GM23338 (cell line): ENCODE measurements around the gene NEK2. TPM values are rescaled to one million over a fixed set of nuclear protein-coding genes. Genes with fewer than 3 reads are reported as not detected.

Source experiments
- ATAC-seq: fragments of 200-7000 bp; cut with Tn5 transposase; 3 replicates; pipeline ENCODE4 v1.9.1; 2020
- DNase-seq: peaks from one replicate; pipeline ENCODE4 v3.0.0-alpha.2; 2015; ENCODE audit warnings: low spot score
- H2AFZ ChIP-seq: fragments of 200-600 bp; sonication (generic); 2 replicates; pipeline ENCODE4 v1.8.0; 2016; ENCODE audit warnings: antibody characterized with exemption, mild to moderate bottlenecking, moderate library complexity
- H3F3A ChIP-seq: fragments of 200-600 bp; sonication (generic); replicated peaks from 2 replicates; pipeline ENCODE4 v1.8.0; 2017; ENCODE audit warnings: antibody characterized with exemption, mixed run types, low read depth
- H3K27ac ChIP-seq: fragments of 200-600 bp; sonication (generic); 2 replicates; pipeline ENCODE4 v1.6.1; 2016; ENCODE audit warnings: low read depth
- H3K27me3 ChIP-seq: fragments of 200-600 bp; sonication (generic); 2 replicates; pipeline ENCODE4 v1.8.0; 2016; ENCODE audit warnings: mild to moderate bottlenecking, mixed run types, moderate library complexity; ENCODE audit not compliant: insufficient read depth
- H3K36me3 ChIP-seq: fragments of 200-600 bp; sonication (generic); 2 replicates; pipeline ENCODE4 v1.8.0; 2016; ENCODE audit warnings: mild to moderate bottlenecking; ENCODE audit not compliant: insufficient read depth
- H3K4me1 ChIP-seq: fragments of 200-600 bp; sonication (generic); 2 replicates; pipeline ENCODE4 v1.8.0; 2016; ENCODE audit warnings: mild to moderate bottlenecking, moderate library complexity; ENCODE audit not compliant: insufficient read depth
- H3K4me2 ChIP-seq: fragments of 200-600 bp; sonication (generic); 2 replicates; pipeline ENCODE4 v1.7.1; 2017; ENCODE audit warnings: mixed run types
- H3K4me3 ChIP-seq: fragments of 200-600 bp; sonication (generic); 2 replicates; pipeline ENCODE4 v1.6.1; 2016; ENCODE audit warnings: mixed run types
- H3K79me2 ChIP-seq: fragments of 200-600 bp; sonication (generic); replicated peaks from 2 replicates; pipeline ENCODE4 v1.8.0; 2017; ENCODE audit warnings: mild to moderate bottlenecking; ENCODE audit not compliant: insufficient read depth
- H3K9me2 ChIP-seq: fragments of 200-600 bp; sonication (generic); 2 replicates; pipeline ENCODE4 v1.8.0; 2017; ENCODE audit not compliant: insufficient read depth
- H4K20me1 ChIP-seq: fragments of 200-600 bp; sonication (generic); replicated peaks from 2 replicates; pipeline ENCODE4 v1.8.0; 2017; ENCODE audit warnings: mild to moderate bottlenecking; ENCODE audit not compliant: insufficient read depth
- H3K27ac Mint-ChIP-seq: 2 replicates; pipeline ENCODE4 v1.8.0; 2020; ENCODE audit warnings: inconsistent platforms, mild to moderate bottlenecking, moderate library complexity, mixed read lengths
- H3K27me3 Mint-ChIP-seq: 3 replicates; pipeline ENCODE4 v1.8.0; 2022; ENCODE audit warnings: low read depth, mild to moderate bottlenecking, moderate library complexity, mixed read lengths, inconsistent platforms; ENCODE audit not compliant: insufficient read depth, poor library complexity
- H3K36me3 Mint-ChIP-seq: 3 replicates; pipeline ENCODE4 v1.8.0; 2021; ENCODE audit warnings: low read depth, mild to moderate bottlenecking, inconsistent platforms, moderate library complexity, mixed read lengths
- H3K4me1 Mint-ChIP-seq: 3 replicates; pipeline ENCODE4 v1.8.0; 2020; ENCODE audit warnings: mild to moderate bottlenecking, inconsistent platforms, mixed read lengths
- H3K4me3 Mint-ChIP-seq: 3 replicates; pipeline ENCODE4 v1.8.0; 2021; ENCODE audit warnings: moderate library complexity, mild to moderate bottlenecking, inconsistent platforms, mixed read lengths
- H3K9me3 Mint-ChIP-seq: 3 replicates; pipeline ENCODE4 v1.8.0; 2020; ENCODE audit warnings: moderate library complexity, mild to moderate bottlenecking, inconsistent platforms, mixed read lengths
- CREB1 ChIP-seq: fragments of 250-450 bp; sonication (Bioruptor Pico); IDR thresholded peaks from 2 replicates; pipeline ENCODE4 v1.5.0; 2020; ENCODE audit warnings: low read depth, mild to moderate bottlenecking, moderate library complexity
- CTCF ChIP-seq, 2 experiments: fragments of 200-600 bp in 1 of 2; sonication (generic) in 1 of 2; conservative IDR thresholded peaks; 2 replicates each; pipeline versions ENCODE4 v1.5.1 to v1.6.1; 2016 to 2017; ENCODE audit warnings: antibody characterized with exemption in 2 of 2, low read depth in 2 of 2, mild to moderate bottlenecking in 2 of 2, moderate library complexity in 1 of 2
- ETS1 ChIP-seq: IDR thresholded peaks from 2 replicates; pipeline ENCODE4 v1.6.1; 2016; ENCODE audit warnings: antibody characterized with exemption
- EZH2 ChIP-seq: fragments of 200-600 bp; sonication (generic); IDR thresholded peaks from one replicate; pipeline ENCODE4 v1.8.0; 2017; ENCODE audit warnings: antibody characterized with exemption, mild to moderate bottlenecking, low read depth; ENCODE audit not compliant: unreplicated experiment
- EZH2phosphoT487 ChIP-seq: fragments of 200-600 bp; sonication (generic); IDR thresholded peaks from one replicate; pipeline ENCODE4 v1.8.1; 2018; ENCODE audit warnings: antibody characterized with exemption; ENCODE audit not compliant: unreplicated experiment
- JUNB ChIP-seq: IDR thresholded peaks from one replicate; pipeline ENCODE4 v1.6.1; 2016; ENCODE audit warnings: antibody characterized with exemption; ENCODE audit not compliant: unreplicated experiment
- NANOG ChIP-seq: IDR thresholded peaks from 2 replicates; pipeline ENCODE4 v1.6.1; 2016; ENCODE audit warnings: antibody characterized with exemption, borderline replicate concordance
- POLR2AphosphoS5 ChIP-seq: IDR thresholded peaks from 2 replicates; pipeline ENCODE4 v1.6.1; 2016; ENCODE audit warnings: antibody characterized with exemption, low read depth
- REST ChIP-seq: IDR thresholded peaks from one replicate; pipeline ENCODE4 v1.6.1; 2018; ENCODE audit warnings: antibody characterized with exemption; ENCODE audit not compliant: unreplicated experiment
- STAT1 ChIP-seq: IDR thresholded peaks from one replicate; pipeline ENCODE4 v1.6.1; 2016; ENCODE audit warnings: antibody characterized with exemption; ENCODE audit not compliant: unreplicated experiment
- ZNF114 ChIP-seq: fragments of 250-450 bp; sonication (Bioruptor Pico); IDR thresholded peaks from 2 replicates; pipeline ENCODE4 v1.5.0; 2020; ENCODE audit warnings: mild to moderate bottlenecking, moderate library complexity
- ZNF331 ChIP-seq: fragments of 250-450 bp; sonication (Bioruptor Pico); IDR thresholded peaks from 2 replicates; pipeline ENCODE4 v1.5.0; 2020; ENCODE audit warnings: low read depth, mild to moderate bottlenecking, moderate library complexity
- ZNF462 ChIP-seq: fragments of 250-450 bp; sonication (Bioruptor Pico); IDR thresholded peaks from 2 replicates; pipeline ENCODE4 v1.5.0; 2020; ENCODE audit warnings: mild to moderate bottlenecking, moderate library complexity
- polyA plus RNA-seq: library from polyadenylated mRNA; unstranded; fragments of >200 nt; fragmentation: Nextera tagmentation; extraction: Ambion mirVana; gene quantifications from 2 replicates; pipeline ENCODE4 v1.2.1, GENCODE V29; 2016
- total RNA-seq: library from RNA; depleted of rRNA; stranded (reverse); fragments of >200 nt; shearing (Covaris generic); gene quantifications from 2 replicates; pipeline ENCODE4 v1.2.3, GENCODE V29; 2014

The NEK2 gene
- total and polyA plus RNA-seq, 2 experiments from 2014 or later: 17.0 to 24.9 TPM

- Mint-ChIP-seq H3K9me3 (no peaks in the 10 kb centered on the region), H3K4me1 (peaks cover 8% of the 10 kb centered on the region; the same call in 2 of the 3 replicates), H3K27ac (no peak overlapping the region), H3K36me3 (no peaks in the 10 kb centered on the region), H3K4me3 (no peak overlapping the region), H3K27me3 (peaks cover 3% of the 10 kb centered on the region)
- H4K20me1 ChIP-seq: no peaks in the 10 kb centered on the region
- no peak overlapping the region for H3K4me2 ChIP-seq
- no peaks in the 10 kb centered on the region for H3K36me3 ChIP-seq
- TF ChIP-seq CTCF (conservative IDR thresholded peaks at IDR 0.05; ENCODE audit: low read depth in 2 of 2): no peak
- TF ChIP-seq CREB1 (CRISPR knock-in tag): no peak
- TF ChIP-seq EZH2: no peak
- TF ChIP-seq ETS1: no peak
- TF ChIP-seq NANOG: no peak
- no peak for TF ChIP-seq ZNF114 (CRISPR knock-in tag)
- no peak for TF ChIP-seq JUNB
- TF ChIP-seq REST: no peak
- TF ChIP-seq EZH2phosphoT487: no peak
- TF ChIP-seq ZNF462 (CRISPR knock-in tag): no peak
- TF ChIP-seq POLR2AphosphoS5: no peak
- TF ChIP-seq ZNF331 (CRISPR knock-in tag): no peak
- no peak for TF ChIP-seq STAT1
- H3K4me3 ChIP-seq: no peak overlapping the region
- H3K27me3 ChIP-seq: no peaks in the 10 kb centered on the region
- no peaks in the 10 kb centered on the region; the same call in 1 of the 2 replicates for H3K4me1 ChIP-seq
- H3K79me2 ChIP-seq: no peaks in the 10 kb centered on the region
- no peak for DNase-seq
- no peaks in the 10 kb centered on the region for H3K9me2 ChIP-seq
- H3F3A ChIP-seq: no peaks in the 10 kb centered on the region
- no peak overlapping the region for H3K27ac ChIP-seq
- no peak for ATAC-seq
- no peak overlapping the region for H2AFZ ChIP-seq
Measured at GRCh38 chr1:211632808-211633523, 42.5 kb downstream of the NEK2 start.
